ENCODE results near the gene RNASET2.

GRCh38 chr6:166911248-166911677 is 45.1 kb downstream of the RNASET2 start:
- TF ChIP-seq CTCF (CRISPR knock-in tag; IDR thresholded peaks at IDR 0.05) (no peak), YY1 (IDR thresholded peaks at IDR 0.05; ENCODE audit: insufficient read depth, insufficient replicate concordance, low read depth, low read length) (no peak), ZMYM4 (CRISPR knock-in tag; IDR thresholded peaks at IDR 0.05) (no peak), KDM3A (CRISPR knock-in tag; IDR thresholded peaks at IDR 0.05; ENCODE audit: low read depth) (no peak), SALL1 (CRISPR knock-in tag; IDR thresholded peaks at IDR 0.05) (no peak), NFE2L2 (IDR thresholded peaks at IDR 0.05; ENCODE audit: low read length) (no peak), CEBPG (CRISPR knock-in tag; IDR thresholded peaks at IDR 0.05) (no peak)

All from HepG2 (cell line).